ENCODE results near the gene OTOF. TPM values are rescaled to one million over a fixed set of nuclear protein-coding genes. Genes with fewer than 3 reads are reported as not detected.

The OTOF gene
- total RNA-seq, 4 donors from 2014 or later, result 0.66 to 0.83 TPM; not detected in 2

DNA sequence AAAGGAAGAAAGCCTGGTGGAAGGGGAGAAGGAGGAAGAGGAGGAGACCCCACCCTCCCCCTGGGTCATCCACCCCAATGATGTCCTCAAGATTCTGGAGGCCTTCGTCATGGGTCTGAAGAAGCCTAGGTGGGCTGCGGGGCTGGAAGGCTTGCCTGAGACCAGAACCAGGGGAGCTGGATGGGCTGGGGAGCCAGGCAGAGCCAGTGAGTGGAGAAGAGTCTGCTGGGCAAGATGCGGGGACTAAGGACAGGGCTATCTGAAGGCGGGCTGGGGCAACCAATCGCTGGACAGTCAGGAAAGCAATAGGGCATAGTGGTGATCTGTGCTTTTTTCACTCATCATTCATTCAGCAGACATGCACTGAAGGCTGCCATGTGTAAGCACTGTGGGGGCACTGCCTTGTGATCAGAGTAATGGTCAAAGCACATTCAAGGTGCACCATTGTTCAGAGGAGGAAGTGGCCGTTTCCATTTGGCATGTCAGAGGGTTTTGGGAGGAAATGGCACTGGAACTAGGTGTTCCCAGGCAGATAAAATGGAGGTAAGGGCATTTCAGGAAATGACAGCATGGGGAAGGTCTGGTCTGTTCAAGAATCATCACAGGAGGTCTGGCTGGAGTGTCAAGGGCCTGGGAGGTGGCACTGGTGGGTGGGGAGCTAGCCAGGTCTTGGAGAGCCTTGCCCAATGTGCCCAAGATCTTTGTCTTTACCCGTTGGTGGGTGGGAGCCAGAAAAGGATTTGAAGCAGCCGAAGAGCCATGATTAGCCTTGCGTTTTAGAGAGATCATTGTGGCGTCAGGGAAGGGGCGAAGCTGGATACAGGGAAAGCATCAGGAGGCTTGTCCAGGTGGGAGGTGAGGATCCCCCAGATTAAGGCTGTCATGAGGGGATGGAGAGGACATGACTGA is 24.2 kb downstream of the OTOF start:
- TF ChIP-seq POLR2A (IDR thresholded peaks at IDR 0.05), result no peak
- TF ChIP-seq CTCF (IDR thresholded peaks at IDR 0.05), result no peak
- H3K4me1 ChIP-seq, result peaks cover 0 to 23% (median 7%) of the 10 kb centered on the region in 4 donors
- no peaks in the 10 kb centered on the region for H3K36me3 ChIP-seq

DNA sequence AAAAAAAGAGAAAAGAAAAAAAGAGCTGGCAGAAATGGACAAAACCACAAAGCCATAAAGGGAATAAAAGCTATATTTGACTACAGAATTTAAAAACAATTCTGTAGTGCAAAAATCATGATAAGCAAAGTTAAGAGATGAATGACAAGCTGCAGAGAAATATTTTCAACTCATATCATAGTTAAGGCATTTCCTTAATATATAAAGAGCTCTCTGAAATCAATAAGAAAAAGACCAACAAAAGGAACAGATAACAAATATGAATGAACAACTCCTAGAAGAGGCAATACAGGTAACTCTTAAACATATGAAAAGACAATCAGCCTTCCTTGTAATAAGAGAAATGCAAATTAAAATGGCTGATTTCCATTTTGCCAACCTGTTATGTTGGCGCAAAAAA is 26.2 kb downstream of the OTOF start:
- DNase-seq, result no peak
- H3K4me3 ChIP-seq, result no peak overlapping the region
- H3K9me3 ChIP-seq, result no peaks in the 10 kb centered on the region
- H3K36me3 ChIP-seq, result no peaks in the 10 kb centered on the region
- no peaks in the 10 kb centered on the region for H3K27me3 ChIP-seq
- no peak overlapping the region for H3K27ac ChIP-seq
- peaks cover 0 to 17% (median 5%) of the 10 kb centered on the region in 4 donors for H3K4me1 ChIP-seq
- TF ChIP-seq POLR2A (IDR thresholded peaks at IDR 0.05) (no peak), CTCF (IDR thresholded peaks at IDR 0.05) (no peak)

More for the DNA sequence above, 24.2 kb downstream of the OTOF start:
- H3K9me3 ChIP-seq, result no peaks in the 10 kb centered on the region
- no peak overlapping the region for H3K4me3 ChIP-seq
- no peak overlapping the region for H3K27ac ChIP-seq
- H3K27me3 ChIP-seq, result no peaks in the 10 kb centered on the region
- DNase-seq, result no peak

- no peak for DNase-seq
- no peak for TF ChIP-seq CTCF (IDR thresholded peaks at IDR 0.05)
- no peak for TF ChIP-seq POLR2A (IDR thresholded peaks at IDR 0.05)
- Histone ChIP-seq H3K4me1 (peaks cover 0 to 3% (median under 1%) of the 10 kb centered on the region in 4 donors), H3K27ac (no peak overlapping the region), H3K4me3 (no peak overlapping the region), H3K9me3 (no peaks in the 10 kb centered on the region), H3K27me3 (no peaks in the 10 kb centered on the region), H3K36me3 (no peaks in the 10 kb centered on the region)
These were observed 27.8 kb downstream of the OTOF start for GRCh38 chr2:26450031-26450635.

- Histone ChIP-seq H3K9me3 (no peaks in the 10 kb centered on the region), H3K27me3 (no peaks in the 10 kb centered on the region), H3K4me3 (no peak overlapping the region), H3K36me3 (no peaks in the 10 kb centered on the region), H3K4me1 (no peaks in the 10 kb centered on the region), H3K27ac (no peak overlapping the region)
- DNase-seq, result no peak
- TF ChIP-seq CTCF (IDR thresholded peaks at IDR 0.05), result no peak
- no peak for TF ChIP-seq POLR2A (IDR thresholded peaks at IDR 0.05)
These were observed 28.5 kb downstream of the OTOF start for GRCh38 chr2:26449278-26450030.

- Histone ChIP-seq H3K27ac (no peak overlapping the region), H3K4me1 (no peaks in the 10 kb centered on the region), H3K9me3 (no peaks in the 10 kb centered on the region), H3K36me3 (no peaks in the 10 kb centered on the region), H3K4me3 (no peak overlapping the region), H3K27me3 (no peaks in the 10 kb centered on the region)
- no peak for DNase-seq
- no peak for TF ChIP-seq CTCF (IDR thresholded peaks at IDR 0.05)
- no peak for TF ChIP-seq POLR2A (IDR thresholded peaks at IDR 0.05)
These were observed 29.3 kb downstream of the OTOF start for GRCh38 chr2:26448651-26449050.
